HCT116 (cell line): ENCODE results near the gene OASL. TPM values are rescaled to one million over a fixed set of nuclear protein-coding genes. Genes with fewer than 3 reads are reported as not detected.
A peak's percentile ranks its signal among the peaks of the same experiment; 100 is the strongest.

Experiments
- ATAC-seq: fragments of 200-7000 bp; cut with Tn5 transposase; 2 replicates; pipeline ENCODE4 v1.9.1; 2020; ENCODE audit warnings: mild to moderate bottlenecking, moderate library complexity
- BruUV-seq: library from RNA; stranded (reverse); fragments of 400-500 nt; replicated peaks from 2 replicates; lab custom pipeline; 2021; lab: Mats Ljungman, UMichigan
- CTCF ChIA-PET: fragments of 300-600 bp; sonication (Branson Sonifier 250); formaldehyde crosslinking; loops from one replicate; lab custom pipeline; 2021; ENCODE audit warnings: antibody characterized with exemption; lab: Charles Lee
- POLR2A ChIA-PET: fragments of 300-600, 350-600 bp; sonication (Branson Sonifier 250); formaldehyde crosslinking; loops from one replicate; lab custom pipeline; 2021; ENCODE audit warnings: antibody characterized with exemption; lab: Charles Lee
- RAD21 ChIA-PET, 2 experiments: fragments of 300-600 bp; sonication (Branson Sonifier 250); formaldehyde crosslinking; loops; one replicate each; lab custom pipeline; 2023; ENCODE audit warnings: low total read pairs in 2 of 2; ENCODE audit not compliant: uncharacterized antibody in 2 of 2, unreplicated experiment in 2 of 2, low non-redundant PET in 1 of 2; lab: Charles Lee
- DNase-seq: peaks from one replicate; pipeline ENCODE4 v3.0.0-alpha.2; 2010; ENCODE audit warnings: low read depth, low spot score
- H2AFZ ChIP-seq: fragments of 200-600 bp; shearing (Covaris generic), sonication (generic); 2 replicates; pipeline ENCODE4 v1.6.1; 2017; ENCODE audit warnings: low read depth, mixed run types, mixed read lengths, antibody characterized with exemption, low read length; ENCODE audit not compliant: poor library complexity, severe bottlenecking
- H3K27ac ChIP-seq: 2 replicates; pipeline ENCODE4 v1.5.1; 2012; ENCODE audit warnings: low read depth, low read length
- H3K27me3 ChIP-seq: fragments of 200-600 bp; sonication (generic); 2 replicates; pipeline ENCODE4 v1.6.1; 2016; ENCODE audit warnings: mixed run types, low read length, mixed read lengths; ENCODE audit not compliant: insufficient read depth
- H3K36me3 ChIP-seq, 2 experiments: fragments of 200-500 bp in 1 of 2; fragments of 200-600 bp in 1 of 2; sonication (Bioruptor generic) in 1 of 2; sonication (generic) in 1 of 2; 2 replicates each; pipeline versions ENCODE4 v1.5.1 to v1.6.1; 2014 to 2016; ENCODE audit warnings: low read length in 2 of 2, inconsistent platforms in 1 of 2, mixed read lengths in 1 of 2, mixed run types in 1 of 2; ENCODE audit not compliant: insufficient read depth in 2 of 2, control insufficient read depth in 1 of 2
- H3K4me1 ChIP-seq, 2 experiments: fragments of 200-600 bp in 1 of 2; sonication (generic) in 1 of 2; 2 replicates each; pipeline versions ENCODE4 v1.5.1 to v1.6.1; 2012 to 2017; ENCODE audit warnings: low read length in 2 of 2, inconsistent platforms in 1 of 2, mild to moderate bottlenecking in 1 of 2, mixed read lengths in 1 of 2, mixed run types in 1 of 2, moderate library complexity in 1 of 2; ENCODE audit not compliant: insufficient read depth in 2 of 2, control insufficient read depth in 1 of 2
- H3K4me2 ChIP-seq: fragments of 200-600 bp; sonication (generic); 2 replicates; pipeline ENCODE4 v1.6.1; 2017; ENCODE audit warnings: mixed run types, low read length, mixed read lengths
- H3K4me3 ChIP-seq, 2 experiments: fragments of 200-600 bp in 1 of 2; sonication (generic) in 1 of 2; replicated peaks in 1 of 2; 2 replicates each; pipeline ENCODE4 v1.5.1; 2011 to 2016; ENCODE audit warnings: low read length in 2 of 2, control low read depth in 1 of 2, low read depth in 1 of 2, mild to moderate bottlenecking in 1 of 2, mixed read lengths in 1 of 2, mixed run types in 1 of 2
- H3K79me2 ChIP-seq: fragments of 200-600 bp; sonication (generic); 2 replicates; pipeline ENCODE4 v1.6.1; 2017; ENCODE audit warnings: mild to moderate bottlenecking, mixed run types, low read length, moderate library complexity, mixed read lengths; ENCODE audit not compliant: insufficient read depth
- H3K9ac ChIP-seq: fragments of 200-600 bp; sonication (generic); 2 replicates; pipeline ENCODE4 v1.6.1; 2016; ENCODE audit warnings: low read length, mixed read lengths
- H3K9me2 ChIP-seq: fragments of 200-600 bp; sonication (generic), shearing (Covaris generic); 2 replicates; pipeline ENCODE4 v1.6.1; 2017; ENCODE audit warnings: mixed run types, mild to moderate bottlenecking, moderate library complexity; ENCODE audit not compliant: insufficient read depth
- H3K9me3 ChIP-seq, 2 experiments: fragments of 200-500 bp in 1 of 2; fragments of 200-600 bp in 1 of 2; sonication (Bioruptor generic) in 1 of 2; sonication (generic) in 1 of 2; 2 replicates each; pipeline ENCODE4 v1.6.1; 2014 to 2017; ENCODE audit warnings: low read length in 2 of 2, mixed read lengths in 2 of 2, inconsistent platforms in 1 of 2, low read depth in 1 of 2, mild to moderate bottlenecking in 1 of 2, mixed run types in 1 of 2, moderate library complexity in 1 of 2; ENCODE audit not compliant: control insufficient read depth in 1 of 2, insufficient read depth in 1 of 2
- H4K20me1 ChIP-seq: fragments of 200-600 bp; sonication (generic), shearing (Covaris generic); 2 replicates; pipeline ENCODE4 v1.6.1; 2017; ENCODE audit warnings: mixed run types, mild to moderate bottlenecking, moderate library complexity; ENCODE audit not compliant: insufficient read depth
- CBX3 ChIP-seq: IDR thresholded peaks from 2 replicates; pipeline ENCODE4 v1.6.1; 2012; ENCODE audit warnings: low read depth
- CEBPB ChIP-seq: IDR thresholded peaks from 2 replicates; pipeline ENCODE4 v1.6.1; 2012; ENCODE audit warnings: low read depth
- ELF1 ChIP-seq: IDR thresholded peaks from 2 replicates; pipeline ENCODE4 v1.6.1; 2012; ENCODE audit warnings: low read depth, borderline replicate concordance
- JUND ChIP-seq: IDR thresholded peaks from 2 replicates; pipeline ENCODE4 v1.6.1; 2012
- POLR2AphosphoS5 ChIP-seq: IDR thresholded peaks from 2 replicates; pipeline ENCODE4 v1.6.1; 2011; ENCODE audit warnings: mild to moderate bottlenecking, low read depth, low read length, moderate library complexity
- SRF ChIP-seq: IDR thresholded peaks from 2 replicates; pipeline ENCODE4 v1.6.1; 2012; ENCODE audit warnings: low read depth
- TCF7L2 ChIP-seq: IDR thresholded peaks from 2 replicates; pipeline ENCODE4 v1.7.0; 2011; ENCODE audit warnings: borderline replicate concordance, inconsistent platforms; ENCODE audit not compliant: insufficient read depth, insufficient read length; ENCODE audit errors: extremely low read depth
- YY1 ChIP-seq: IDR thresholded peaks from 2 replicates; pipeline ENCODE4 v1.6.1; 2011; ENCODE audit warnings: low read length, low read depth, moderate library complexity, mild to moderate bottlenecking; ENCODE audit not compliant: insufficient replicate concordance; ENCODE audit errors: extremely low read depth
- intact Hi-C: fragments of 100-400 bp; cut with micrococcal nuclease; formaldehyde crosslinking; loops from 2 replicates; pipeline ENCODE4 v1.10.0; 2022
- total RNA-seq: library from RNA; stranded (reverse); gene quantifications from one replicate; pipeline ENCODE4 v1.2.1, GENCODE V29; 2021; ENCODE audit not compliant: unreplicated experiment
- TF ChIP-seq, protein P1 (sequence below): IDR thresholded peaks from 2 replicates; pipeline ENCODE4 v1.6.1; 2012; ENCODE audit warnings: low read depth
- TF ChIP-seq, protein P2 (sequence below): IDR thresholded peaks from 2 replicates; pipeline ENCODE4 v1.6.1; 2012
- TF ChIP-seq, protein P3 (sequence below): IDR thresholded peaks from 2 replicates; pipeline ENCODE4 v1.6.1; 2011; ENCODE audit warnings: mild to moderate bottlenecking, low read length, moderate library complexity; ENCODE audit not compliant: insufficient replicate concordance; ENCODE audit errors: extremely low read depth

OASL gene
- total RNA-seq, 1 experiment from 2014 or later, result 4.1 TPM

DNA sequence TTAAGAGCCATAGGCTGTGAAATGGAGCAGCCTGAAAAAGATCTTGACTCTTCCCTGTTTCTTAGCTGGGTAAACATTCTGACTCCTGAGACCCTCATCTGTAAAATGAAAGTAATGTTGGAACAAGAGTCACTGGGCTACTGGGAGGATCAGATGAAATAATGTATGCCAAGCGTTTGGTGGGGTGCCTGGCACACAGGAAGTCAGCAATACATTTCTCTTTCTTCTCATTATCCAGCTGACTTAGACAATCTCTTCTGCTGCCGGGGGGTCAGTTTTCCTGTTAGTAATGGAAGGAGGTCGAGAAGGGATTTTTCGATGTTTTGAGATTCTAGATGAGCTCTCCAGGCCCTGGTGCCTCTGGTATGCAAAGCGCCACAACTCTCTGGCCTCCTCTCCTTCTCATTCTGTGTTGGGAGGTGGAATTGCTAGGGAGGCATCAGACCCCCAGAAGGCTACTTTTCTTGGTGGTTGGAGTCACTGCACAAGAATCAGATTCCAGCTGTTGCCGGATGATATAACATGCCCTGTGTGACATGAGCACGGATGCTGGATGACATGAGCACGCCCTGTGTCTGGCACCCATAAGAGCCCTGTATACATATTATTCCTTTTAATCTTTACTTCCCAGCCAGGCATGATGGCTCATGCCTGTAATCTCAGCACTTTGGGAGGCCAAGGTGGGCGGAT, 4.3 kb downstream of the OASL start:
- peak overlapping the region in 1 of 2 experiments; percentile 35; a peak in 1 of 4 replicates for H3K4me3 ChIP-seq
- TF ChIP-seq JUND (no peak), SRF (no peak), ELF1 (no peak)
- no peaks in the 10 kb centered on the region for H3K79me2 ChIP-seq
- no TSS peak for BruUV-seq
- CTCF ChIA-PET, result interaction anchor here (0.7 kb wide), 1 partner anchor 9 kb away, joined by 3 read pairs; no protein-coding TSS in a partner anchor
- intact Hi-C loops, result no loop called here
- peak overlapping the region; percentile 22; the same call in 1 of the 2 replicates for H3K9ac ChIP-seq
- no peaks in the 10 kb centered on the region for H3K27me3 ChIP-seq
- no peak for ATAC-seq
- no peaks in the 10 kb centered on the region for H3K36me3 ChIP-seq
- peaks cover 20 to 55% of the 10 kb centered on the region in 2 experiments for H3K4me1 ChIP-seq
- H3K27ac ChIP-seq, result 0 out of 2 replicates have a peak overlapping the region, but pooled peaks have one; percentile 4
- H3K9me2 ChIP-seq, result no peaks in the 10 kb centered on the region
- H2AFZ ChIP-seq, result peak overlapping the region; percentile 29
- no peak for DNase-seq
- H4K20me1 ChIP-seq, result no peaks in the 10 kb centered on the region
- no peaks in the 10 kb centered on the region for H3K9me3 ChIP-seq
- H3K4me2 ChIP-seq, result peak overlapping the region; percentile 70
- RAD21 ChIA-PET, result no interaction called here
- POLR2A ChIA-PET, result no interaction called here

DNA sequence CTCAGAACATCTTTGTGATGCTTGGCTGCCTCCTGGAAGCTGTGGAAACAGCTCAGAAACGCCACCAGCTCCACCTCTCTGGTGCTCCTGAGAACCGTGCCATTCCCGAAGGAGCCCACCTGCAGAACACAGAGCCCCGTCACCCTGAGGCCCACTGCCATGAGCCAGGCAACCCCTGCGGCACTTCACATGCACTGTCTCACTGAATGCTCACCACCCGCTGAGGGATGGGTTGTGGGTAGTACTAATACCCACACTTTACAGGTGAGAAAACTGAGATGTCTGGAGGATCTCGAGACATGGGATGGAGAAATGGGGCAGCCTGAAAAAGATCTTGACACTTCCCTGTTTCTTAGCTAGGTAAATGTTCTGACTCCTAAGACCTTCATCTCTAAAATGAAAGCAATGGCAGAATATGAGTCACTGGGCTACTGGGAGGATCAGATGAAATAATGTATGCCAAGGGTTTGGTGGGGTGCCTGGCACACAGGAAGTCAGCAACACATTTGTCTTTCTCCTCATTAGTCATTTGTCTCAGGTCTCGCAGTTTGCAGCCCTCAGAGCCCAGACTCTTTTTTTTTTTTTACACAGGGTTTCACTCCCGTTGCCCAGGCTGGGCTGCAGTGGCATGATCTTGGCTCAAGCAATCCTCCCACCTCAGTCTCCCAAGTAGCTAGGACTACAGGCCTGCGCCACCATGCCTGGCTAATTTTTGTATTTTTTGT, 5.3 kb downstream of the OASL start:
- H3K9me3 ChIP-seq, result no peaks in the 10 kb centered on the region
- intact Hi-C loops, result no loop called here
- DNase-seq (peak; percentile 39), ATAC-seq (peak; percentile 49)
- H3K4me2 ChIP-seq, result peak overlapping the region; percentile 70
- H3K27ac ChIP-seq, result peak overlapping the region; percentile 4; the same call in 1 of the 2 replicates
- peaks cover 19 to 46% of the 10 kb centered on the region in 2 experiments for H3K4me1 ChIP-seq
- peak overlapping the region; percentile 29 for H2AFZ ChIP-seq
- H3K9ac ChIP-seq, result peak overlapping the region; percentile 22
- H3K79me2 ChIP-seq, result no peaks in the 10 kb centered on the region
- BruUV-seq, result no TSS peak
- ChIA-PET POLR2A (no interaction called here), CTCF (interaction anchor here (0.7 kb wide), 1 partner anchor 8 kb away, joined by 3 read pairs; no protein-coding TSS in a partner anchor), RAD21 (no interaction called here)
- no peaks in the 10 kb centered on the region for H3K27me3 ChIP-seq
- H3K9me2 ChIP-seq, result no peaks in the 10 kb centered on the region
- H3K36me3 ChIP-seq, result no peaks in the 10 kb centered on the region
- no peaks in the 10 kb centered on the region for H4K20me1 ChIP-seq
- H3K4me3 ChIP-seq, result peak overlapping the region in 1 of 2 experiments; percentile 35; a peak in 2 of 4 replicates
- TF ChIP-seq JUND (peak; percentile 55), SRF (no peak), YY1 (no peak), CBX3 (no peak; the same call in 1 of the 2 replicates), POLR2AphosphoS5 (no peak), CEBPB (no peak), TCF7L2 (no peak)
- TF ChIP-seq, protein P1, sequence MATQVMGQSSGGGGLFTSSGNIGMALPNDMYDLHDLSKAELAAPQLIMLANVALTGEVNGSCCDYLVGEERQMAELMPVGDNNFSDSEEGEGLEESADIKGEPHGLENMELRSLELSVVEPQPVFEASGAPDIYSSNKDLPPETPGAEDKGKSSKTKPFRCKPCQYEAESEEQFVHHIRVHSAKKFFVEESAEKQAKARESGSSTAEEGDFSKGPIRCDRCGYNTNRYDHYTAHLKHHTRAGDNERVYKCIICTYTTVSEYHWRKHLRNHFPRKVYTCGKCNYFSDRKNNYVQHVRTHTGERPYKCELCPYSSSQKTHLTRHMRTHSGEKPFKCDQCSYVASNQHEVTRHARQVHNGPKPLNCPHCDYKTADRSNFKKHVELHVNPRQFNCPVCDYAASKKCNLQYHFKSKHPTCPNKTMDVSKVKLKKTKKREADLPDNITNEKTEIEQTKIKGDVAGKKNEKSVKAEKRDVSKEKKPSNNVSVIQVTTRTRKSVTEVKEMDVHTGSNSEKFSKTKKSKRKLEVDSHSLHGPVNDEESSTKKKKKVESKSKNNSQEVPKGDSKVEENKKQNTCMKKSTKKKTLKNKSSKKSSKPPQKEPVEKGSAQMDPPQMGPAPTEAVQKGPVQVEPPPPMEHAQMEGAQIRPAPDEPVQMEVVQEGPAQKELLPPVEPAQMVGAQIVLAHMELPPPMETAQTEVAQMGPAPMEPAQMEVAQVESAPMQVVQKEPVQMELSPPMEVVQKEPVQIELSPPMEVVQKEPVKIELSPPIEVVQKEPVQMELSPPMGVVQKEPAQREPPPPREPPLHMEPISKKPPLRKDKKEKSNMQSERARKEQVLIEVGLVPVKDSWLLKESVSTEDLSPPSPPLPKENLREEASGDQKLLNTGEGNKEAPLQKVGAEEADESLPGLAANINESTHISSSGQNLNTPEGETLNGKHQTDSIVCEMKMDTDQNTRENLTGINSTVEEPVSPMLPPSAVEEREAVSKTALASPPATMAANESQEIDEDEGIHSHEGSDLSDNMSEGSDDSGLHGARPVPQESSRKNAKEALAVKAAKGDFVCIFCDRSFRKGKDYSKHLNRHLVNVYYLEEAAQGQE, result no peak
- TF ChIP-seq, protein P2, sequence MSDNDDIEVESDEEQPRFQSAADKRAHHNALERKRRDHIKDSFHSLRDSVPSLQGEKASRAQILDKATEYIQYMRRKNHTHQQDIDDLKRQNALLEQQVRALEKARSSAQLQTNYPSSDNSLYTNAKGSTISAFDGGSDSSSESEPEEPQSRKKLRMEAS, result peak; percentile 49
- TF ChIP-seq, protein P3, sequence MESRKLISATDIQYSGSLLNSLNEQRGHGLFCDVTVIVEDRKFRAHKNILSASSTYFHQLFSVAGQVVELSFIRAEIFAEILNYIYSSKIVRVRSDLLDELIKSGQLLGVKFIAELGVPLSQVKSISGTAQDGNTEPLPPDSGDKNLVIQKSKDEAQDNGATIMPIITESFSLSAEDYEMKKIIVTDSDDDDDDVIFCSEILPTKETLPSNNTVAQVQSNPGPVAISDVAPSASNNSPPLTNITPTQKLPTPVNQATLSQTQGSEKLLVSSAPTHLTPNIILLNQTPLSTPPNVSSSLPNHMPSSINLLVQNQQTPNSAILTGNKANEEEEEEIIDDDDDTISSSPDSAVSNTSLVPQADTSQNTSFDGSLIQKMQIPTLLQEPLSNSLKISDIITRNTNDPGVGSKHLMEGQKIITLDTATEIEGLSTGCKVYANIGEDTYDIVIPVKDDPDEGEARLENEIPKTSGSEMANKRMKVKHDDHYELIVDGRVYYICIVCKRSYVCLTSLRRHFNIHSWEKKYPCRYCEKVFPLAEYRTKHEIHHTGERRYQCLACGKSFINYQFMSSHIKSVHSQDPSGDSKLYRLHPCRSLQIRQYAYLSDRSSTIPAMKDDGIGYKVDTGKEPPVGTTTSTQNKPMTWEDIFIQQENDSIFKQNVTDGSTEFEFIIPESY, result no peak
